H9 (cell line): ENCODE results near the gene HEATR5A. TPM values are rescaled to one million over a fixed set of nuclear protein-coding genes. Genes with fewer than 3 reads are reported as not detected.

Source experiments
- DNase-seq: peaks from one replicate; pipeline ENCODE4 v3.0.0-alpha.2; 2017
- H2AFZ ChIP-seq: one replicate; pipeline ENCODE4 v1.6.1; 2013; ENCODE audit warnings: mild to moderate bottlenecking, low read length, control low read depth, moderate library complexity
- H2AK5ac ChIP-seq: 2 replicates; pipeline ENCODE4 v1.6.1; 2013; ENCODE audit warnings: low read length, control low read depth, mixed read lengths; ENCODE audit not compliant: insufficient read length
- H2BK120ac ChIP-seq: one replicate; pipeline ENCODE4 v1.6.1; 2013; ENCODE audit warnings: low read depth, mild to moderate bottlenecking, low read length, control low read depth, inconsistent platforms; ENCODE audit not compliant: poor library complexity, severe bottlenecking
- H2BK12ac ChIP-seq: 2 replicates; pipeline ENCODE4 v1.6.1; 2013; ENCODE audit warnings: low read length, control low read depth, mixed read lengths, low read depth; ENCODE audit not compliant: insufficient read length
- H2BK15ac ChIP-seq: 2 replicates; pipeline ENCODE4 v1.6.1; 2013; ENCODE audit warnings: low read depth, low read length, control low read depth
- H2BK20ac ChIP-seq: one replicate; pipeline ENCODE4 v1.6.1; 2013; ENCODE audit warnings: low read depth, mild to moderate bottlenecking, low read length, control low read depth, inconsistent platforms; ENCODE audit not compliant: poor library complexity, severe bottlenecking
- H2BK5ac ChIP-seq: 2 replicates; pipeline ENCODE4 v1.6.1; 2013; ENCODE audit warnings: low read length, control low read depth, mixed read lengths; ENCODE audit not compliant: insufficient read length
- H3K14ac ChIP-seq: 2 replicates; pipeline ENCODE4 v1.6.1; 2013; ENCODE audit warnings: low read length, control low read depth; ENCODE audit not compliant: insufficient read depth
- H3K18ac ChIP-seq: 2 replicates; pipeline ENCODE4 v1.6.1; 2013; ENCODE audit warnings: low read depth, mild to moderate bottlenecking, mixed read lengths, low read length, control low read depth; ENCODE audit not compliant: insufficient read length
- H3K23ac ChIP-seq: 2 replicates; pipeline ENCODE4 v1.6.1; 2013; ENCODE audit warnings: low read length, control low read depth, mixed read lengths, low read depth; ENCODE audit not compliant: insufficient read length
- H3K23me2 ChIP-seq: 2 replicates; pipeline ENCODE4 v1.6.1; 2013; ENCODE audit warnings: low read depth, mild to moderate bottlenecking, mixed read lengths, low read length, control low read depth; ENCODE audit not compliant: insufficient read length, poor library complexity, severe bottlenecking
- H3K27ac ChIP-seq: 2 replicates; pipeline ENCODE4 v1.5.1; 2013; ENCODE audit warnings: low read length, control low read depth, mixed read lengths, low read depth; ENCODE audit not compliant: insufficient read length
- H3K27me3 ChIP-seq: 2 replicates; pipeline ENCODE4 v1.6.1; 2013; ENCODE audit warnings: low read length, control low read depth, inconsistent platforms; ENCODE audit not compliant: insufficient read depth
- H3K4ac ChIP-seq: 2 replicates; pipeline ENCODE4 v1.6.1; 2013; ENCODE audit warnings: low read depth, mild to moderate bottlenecking, control low read depth, inconsistent platforms, low read length, moderate library complexity
- H3K4me1 ChIP-seq: 2 replicates; pipeline ENCODE4 v1.6.1; 2013; ENCODE audit warnings: low read length, control low read depth, inconsistent platforms; ENCODE audit not compliant: insufficient read depth
- H3K4me2 ChIP-seq: 2 replicates; pipeline ENCODE4 v1.6.1; 2013; ENCODE audit warnings: low read length, control low read depth, mixed read lengths; ENCODE audit not compliant: insufficient read length, insufficient read depth
- H3K56ac ChIP-seq: 2 replicates; pipeline ENCODE4 v1.6.1; 2013; ENCODE audit warnings: low read depth, mild to moderate bottlenecking, mixed read lengths, low read length, control low read depth; ENCODE audit not compliant: insufficient read length
- H3K79me1 ChIP-seq: 2 replicates; pipeline ENCODE4 v1.6.1; 2013; ENCODE audit warnings: low read depth, mild to moderate bottlenecking, moderate library complexity, low read length, control low read depth, inconsistent platforms; ENCODE audit not compliant: insufficient read depth, poor library complexity, severe bottlenecking
- H3K79me2 ChIP-seq: 2 replicates; pipeline ENCODE4 v1.6.1; 2013; ENCODE audit warnings: low read length, control low read depth, inconsistent platforms; ENCODE audit not compliant: insufficient read depth
- H3K9ac ChIP-seq: 2 replicates; pipeline ENCODE4 v1.6.1; 2013; ENCODE audit warnings: low read length, control low read depth, mixed read lengths; ENCODE audit not compliant: insufficient read length; ENCODE audit errors: extremely low read depth
- H3K9me3 ChIP-seq: one replicate; pipeline ENCODE4 v1.6.1; 2013; ENCODE audit warnings: low read depth, low read length, inconsistent platforms; ENCODE audit not compliant: control insufficient read depth
- H3T11ph ChIP-seq: one replicate; pipeline ENCODE4 v1.6.1; 2013; ENCODE audit warnings: mild to moderate bottlenecking, low read length, control low read depth, inconsistent platforms
- H4K20me1 ChIP-seq: one replicate; pipeline ENCODE4 v1.6.1; 2013; ENCODE audit not compliant: control insufficient read depth, insufficient read length, insufficient read depth
- H4K5ac ChIP-seq: 2 replicates; pipeline ENCODE4 v1.6.1; 2013; ENCODE audit warnings: low read depth, mild to moderate bottlenecking, mixed read lengths, low read length, control low read depth; ENCODE audit not compliant: insufficient read length
- H4K8ac ChIP-seq: replicated peaks from 2 replicates; pipeline ENCODE4 v1.6.1; 2013; ENCODE audit warnings: low read length, control low read depth, mixed read lengths, low read depth; ENCODE audit not compliant: insufficient read length
- H4K91ac ChIP-seq: 2 replicates; pipeline ENCODE4 v1.6.1; 2013; ENCODE audit warnings: low read depth, mild to moderate bottlenecking, moderate library complexity, mixed read lengths, low read length, control low read depth; ENCODE audit not compliant: insufficient read length
- H3K27ac Mint-ChIP-seq, 3 experiments: 2 replicates in 2 of 3; 3 replicates in 1 of 3; pipeline ENCODE4 v1.8.0; 2020 to 2021; ENCODE audit warnings: mixed read lengths in 3 of 3, mild to moderate bottlenecking in 1 of 3, moderate library complexity in 1 of 3
- H3K27me3 Mint-ChIP-seq: 2 replicates; pipeline ENCODE4 v1.8.0; 2021; ENCODE audit warnings: low read depth, mild to moderate bottlenecking, moderate library complexity, mixed read lengths
- H3K36me3 Mint-ChIP-seq, 3 experiments: 2 replicates in 2 of 3; 3 replicates in 1 of 3; pipeline ENCODE4 v1.8.0; 2020 to 2021; ENCODE audit warnings: low read depth in 3 of 3, mixed read lengths in 3 of 3; ENCODE audit not compliant: insufficient read depth in 1 of 3
- H3K4me1 Mint-ChIP-seq, 2 experiments: 2 replicates each; pipeline ENCODE4 v1.8.0; 2020; ENCODE audit warnings: mixed read lengths in 2 of 2
- H3K4me3 Mint-ChIP-seq, 2 experiments: 2 replicates in 1 of 2; 3 replicates in 1 of 2; pipeline ENCODE4 v1.8.0; 2020 to 2021; ENCODE audit warnings: mild to moderate bottlenecking in 2 of 2, mixed read lengths in 2 of 2, moderate library complexity in 1 of 2
- H3K9me3 Mint-ChIP-seq, 2 experiments: 2 replicates in 1 of 2; 3 replicates in 1 of 2; pipeline ENCODE4 v1.8.0; 2020; ENCODE audit warnings: mild to moderate bottlenecking in 2 of 2, mixed read lengths in 2 of 2, moderate library complexity in 1 of 2
- CTCF ChIP-seq: fragments of 200-600 bp; sonication (generic); conservative IDR thresholded peaks from 3 replicates; pipeline ENCODE4 v1.8.0; 2021; ENCODE audit warnings: antibody characterized with exemption, mild to moderate bottlenecking
- WGBS: extraction: QIAGEN DNeasy Blood & Tissue Kit; methylation state at CpG from one replicate; pipeline ENCODE4 v1.1.7; 2013; ENCODE audit warnings: missing lambda C conversion rate, low lambda C conversion rate, mixed read lengths; ENCODE audit not compliant: insufficient read length; ENCODE audit errors: extremely low coverage; 5-methylcytosine and 5-hydroxymethylcytosine counted together
- total RNA-seq: library from RNA; stranded (reverse); gene quantifications from 2 replicates; pipeline ENCODE4 v1.2.1, GENCODE V29; 2021

The HEATR5A gene
- total RNA-seq, 1 experiment from 2014 or later: 21.2 TPM

GRCh38 chr14:31307618-31308017 lies 112.7 kb downstream of the HEATR5A start:
- Histone ChIP-seq H4K8ac (no peak overlapping the region), H2AK5ac (no peak overlapping the region), H3K18ac (no peak overlapping the region), H2BK120ac (no peak overlapping the region), H3K4me1 (no peaks in the 10 kb centered on the region), H3K79me2 (no peaks in the 10 kb centered on the region), H2BK12ac (no peak overlapping the region), H3K23me2 (no peaks in the 10 kb centered on the region), H3K14ac (no peak overlapping the region), H3K4ac (no peak overlapping the region), H4K20me1 (no peaks in the 10 kb centered on the region), H4K5ac (no peak overlapping the region), H3T11ph (no peak overlapping the region), H3K4me2 (no peak overlapping the region), H2AFZ (no peak overlapping the region), H3K56ac (no peak overlapping the region), H3K9me3 (no peaks in the 10 kb centered on the region), H3K27me3 (no peaks in the 10 kb centered on the region), H4K91ac (no peak overlapping the region), H3K23ac (no peak overlapping the region), H2BK5ac (no peak overlapping the region), H2BK15ac (no peak overlapping the region), H3K79me1 (no peaks in the 10 kb centered on the region), H3K9ac (no peak overlapping the region), H2BK20ac (no peak overlapping the region), H3K27ac (no peak overlapping the region)
- no CpG with 5 or more reads among the region's 3 CpGs for WGBS
- no peak overlapping the region for H3K27ac Mint-ChIP-seq
- no peaks in the 10 kb centered on the region for H3K9me3 Mint-ChIP-seq
- no peak for DNase-seq
- peaks cover 6 to 22% (median 14%) of the 10 kb centered on the region in 3 experiments; a peak in 6 of 7 replicates for H3K36me3 Mint-ChIP-seq
- no peaks in the 10 kb centered on the region for H3K4me1 Mint-ChIP-seq
- no peak for TF ChIP-seq CTCF
- H3K4me3 Mint-ChIP-seq: no peak overlapping the region
- no peaks in the 10 kb centered on the region for H3K27me3 Mint-ChIP-seq
